ENCODE measurements around the gene OR51B2.
"Not testable (repeated sequence)": the region's sequence is repeated elsewhere in the genome, so short reads cannot be mapped to it uniquely, and the experiment has no call there.

The OR51B2 gene

DNA sequence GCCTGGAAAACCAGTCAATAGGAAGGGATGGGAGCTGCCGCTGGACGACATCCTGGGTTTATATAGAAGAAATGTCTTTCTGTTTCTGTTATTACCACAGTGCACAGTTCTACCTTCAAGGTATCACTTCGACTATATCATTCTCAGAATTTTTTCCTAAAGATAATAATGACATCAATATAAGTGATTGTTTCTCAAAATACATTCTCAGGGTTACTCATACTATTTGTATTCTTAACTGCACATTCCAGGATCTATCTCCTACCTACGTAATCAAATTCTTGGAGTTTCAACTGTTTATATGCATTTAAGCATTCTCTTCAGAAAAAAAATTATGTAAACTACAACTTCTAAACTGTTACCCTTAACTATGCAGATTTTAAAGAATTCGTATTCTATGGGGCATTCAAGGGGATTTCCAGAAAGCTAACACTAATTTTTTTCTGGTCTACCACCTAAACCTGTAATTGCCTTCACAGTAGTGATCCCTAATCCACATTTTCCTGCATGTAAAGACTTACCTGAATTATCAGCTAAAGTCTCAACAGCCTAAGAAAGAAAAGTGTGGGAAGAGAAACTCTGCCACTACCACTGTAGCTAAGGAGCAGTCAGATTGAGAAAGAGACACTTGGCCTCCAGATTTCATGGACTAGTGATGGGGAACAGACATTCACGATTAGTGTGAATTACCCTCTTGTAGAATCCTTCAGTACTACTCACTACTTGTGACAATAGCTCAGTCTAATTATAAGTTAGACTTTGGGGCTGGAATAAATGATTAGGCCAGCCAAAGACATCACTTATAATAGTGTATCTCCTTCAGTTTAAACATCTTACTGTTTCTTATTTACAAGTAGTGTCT, 19.6 kb upstream of the OR51B2 start, which contains the start of gene OR51B5:
Gene OR51B5, minus strand, starts transcription at position 51 of the 862 bp plus-strand sequence. Its CDS starts 0 bp downstream, at position 51.
- Histone ChIP-seq H3K36me3 (ENCODE audit: insufficient read depth, low read length) (no peaks in the 10 kb centered on the region), H3K9me3 (ENCODE audit: control insufficient read depth, insufficient read depth, low read length) (no peaks in the 10 kb centered on the region; the same call in 1 of the 2 replicates), H3K4me1 (ENCODE audit: insufficient read depth, low read length) (no peaks in the 10 kb centered on the region), H3K9ac (ENCODE audit: low read depth, low read length) (no peak within 1 kb of the TSS)

DNA sequence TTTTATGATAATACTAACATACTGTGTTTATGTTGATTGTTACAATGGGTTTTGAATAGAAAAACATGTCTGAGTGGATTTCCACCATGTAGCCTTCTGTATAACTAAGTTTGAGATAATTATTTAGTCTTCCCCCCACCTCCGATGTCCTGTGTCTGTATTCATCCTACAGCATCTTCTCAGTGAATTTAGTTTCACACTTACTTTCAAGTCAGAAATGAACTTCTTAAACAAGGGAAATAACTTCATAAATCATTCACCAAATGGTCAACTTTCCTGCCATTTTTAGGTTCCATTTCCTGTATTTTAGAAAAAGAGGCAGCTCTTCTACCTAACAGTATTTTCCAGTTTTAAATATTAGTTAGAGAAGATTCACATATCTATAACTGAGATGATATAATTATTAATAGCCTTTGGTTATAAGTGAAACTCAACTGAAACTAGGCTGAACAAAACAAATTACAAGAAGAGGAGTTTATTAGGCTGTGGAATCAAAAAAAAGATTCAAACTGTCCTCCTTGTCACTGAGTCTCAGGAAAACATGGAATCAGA, 15.8 kb upstream of the OR51B2 start:
- Histone ChIP-seq H3K9me3 (ENCODE audit: control insufficient read depth, insufficient read depth, low read length) (no peaks in the 10 kb centered on the region), H3K36me3 (ENCODE audit: insufficient read depth, low read length) (no peaks in the 10 kb centered on the region), H3K9ac (ENCODE audit: low read depth, low read length) (no peak overlapping the region), H3K4me1 (ENCODE audit: insufficient read depth, low read length) (no peaks in the 10 kb centered on the region)

GRCh38 chr11:5337253-5337652, 13.2 kb upstream of the OR51B2 start:
- H3K9me3 ChIP-seq (ENCODE audit: control insufficient read depth, insufficient read depth, low read length); H3K9ac ChIP-seq (ENCODE audit: low read depth, low read length); H3K36me3 ChIP-seq (ENCODE audit: insufficient read depth, low read length): not testable (repeated sequence)

DNA sequence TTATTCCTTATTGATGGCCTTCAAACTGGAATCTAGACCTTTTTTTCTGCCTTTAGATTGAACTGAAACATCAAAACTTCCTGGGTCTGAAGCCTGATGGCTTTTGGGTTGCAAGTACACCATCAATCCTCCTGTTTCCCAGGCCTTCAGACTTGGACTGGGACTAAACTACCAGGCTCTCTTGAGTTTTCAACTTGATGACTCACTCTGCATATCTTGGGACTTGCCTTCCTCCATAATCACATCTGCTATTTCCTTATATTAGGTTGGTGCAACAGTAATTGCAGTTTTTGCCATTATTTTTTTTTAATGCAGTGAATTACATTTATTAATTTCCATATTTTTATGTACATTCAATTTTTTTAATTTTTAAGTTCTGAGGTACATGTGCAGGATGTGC, 12.2 kb upstream of the OR51B2 start:
- Histone ChIP-seq H3K36me3 (ENCODE audit: insufficient read depth, low read length) (no peaks in the 10 kb centered on the region), H3K9me3 (ENCODE audit: control insufficient read depth, insufficient read depth, low read length) (no peaks in the 10 kb centered on the region), H3K9ac (ENCODE audit: low read depth, low read length) (no peak overlapping the region), H3K4me1 (ENCODE audit: insufficient read depth, low read length) (no peaks in the 10 kb centered on the region)

More at GRCh38 chr11:5337253-5337652, 13.2 kb upstream of the OR51B2 start:
- H3K4me1 ChIP-seq (ENCODE audit: insufficient read depth, low read length), result not testable (repeated sequence)

DNA sequence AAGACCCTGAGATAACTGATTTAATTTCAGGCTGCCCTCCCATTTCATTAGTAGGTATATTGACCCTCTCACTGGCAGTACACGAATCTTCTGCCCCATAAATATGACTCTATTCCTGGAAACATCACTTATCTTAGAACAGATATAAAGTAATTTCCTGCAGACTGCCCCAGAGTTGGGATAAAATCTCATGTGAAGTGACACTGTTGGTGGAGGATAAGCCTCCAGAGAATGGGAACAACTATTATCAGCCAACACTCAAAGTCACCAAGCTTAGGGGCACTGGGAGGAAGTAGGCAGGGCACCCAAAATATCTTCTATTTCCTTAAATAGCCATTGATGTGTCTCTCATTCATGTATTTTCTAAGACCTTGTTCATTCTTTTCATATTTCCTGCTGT, 11.1 kb upstream of the OR51B2 start:
- Histone ChIP-seq H3K4me1 (ENCODE audit: insufficient read depth, low read length) (no peaks in the 10 kb centered on the region), H3K9ac (ENCODE audit: low read depth, low read length) (no peak overlapping the region), H3K9me3 (ENCODE audit: control insufficient read depth, insufficient read depth, low read length) (no peaks in the 10 kb centered on the region), H3K36me3 (ENCODE audit: insufficient read depth, low read length) (no peaks in the 10 kb centered on the region)

DNA sequence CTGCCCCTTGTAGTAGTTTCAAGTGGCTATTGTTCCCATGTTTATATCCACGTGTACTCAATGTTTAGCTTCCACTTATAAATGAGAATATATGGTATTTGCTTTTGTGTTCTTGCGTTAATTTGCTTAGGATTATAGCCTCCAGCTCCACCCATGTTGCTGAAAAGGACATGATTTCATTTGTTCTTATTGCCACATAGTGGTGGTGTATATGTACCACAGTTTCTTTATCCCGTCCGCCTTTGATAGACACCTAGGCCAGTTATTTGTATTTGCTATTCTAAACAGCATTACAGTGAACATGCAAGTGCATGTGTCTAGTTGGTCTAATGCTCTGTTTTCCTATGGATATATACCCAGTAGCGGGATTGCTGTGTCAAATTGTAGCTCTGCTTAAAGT, 6.8 kb downstream of the OR51B2 start:
- Histone ChIP-seq H3K9me3 (ENCODE audit: control insufficient read depth, insufficient read depth, low read length) (no peaks in the 10 kb centered on the region), H3K4me1 (ENCODE audit: insufficient read depth, low read length) (no peaks in the 10 kb centered on the region), H3K36me3 (ENCODE audit: insufficient read depth, low read length) (no peaks in the 10 kb centered on the region), H3K9ac (ENCODE audit: low read depth, low read length) (no peak overlapping the region)

- not testable (repeated sequence) for H3K36me3 ChIP-seq (ENCODE audit: insufficient read depth, low read length); H3K4me1 ChIP-seq (ENCODE audit: insufficient read depth, low read length); H3K9me3 ChIP-seq (ENCODE audit: control insufficient read depth, insufficient read depth, low read length); H3K9ac ChIP-seq (ENCODE audit: low read depth, low read length)
Observed at GRCh38 chr11:5313326-5314023, 10.6 kb downstream of the OR51B2 start.

DNA sequence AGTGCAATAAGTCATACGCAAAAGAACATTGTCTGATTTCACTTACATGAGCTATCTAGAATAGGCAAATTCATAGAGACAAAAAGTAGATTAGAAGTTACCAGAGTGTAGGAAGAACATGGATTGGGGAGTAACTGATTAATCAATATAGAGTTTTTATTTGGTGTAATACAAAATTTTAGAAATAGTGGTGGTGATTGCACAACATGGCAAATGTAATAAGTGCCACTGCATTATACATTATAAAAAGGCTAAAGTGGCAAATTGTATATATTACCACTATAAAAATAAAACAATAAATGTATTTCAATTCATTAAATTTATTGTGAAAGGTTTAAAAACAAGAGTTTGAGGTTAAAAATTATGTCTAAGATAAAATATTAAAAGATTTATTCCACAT, 13.7 kb downstream of the OR51B2 start:
- H3K9me3 ChIP-seq (ENCODE audit: control insufficient read depth, insufficient read depth, low read length), result no peaks in the 10 kb centered on the region
- no peaks in the 10 kb centered on the region for H3K36me3 ChIP-seq (ENCODE audit: insufficient read depth, low read length)
- H3K9ac ChIP-seq (ENCODE audit: low read depth, low read length), result no peak overlapping the region
- H3K4me1 ChIP-seq (ENCODE audit: insufficient read depth, low read length), result no peaks in the 10 kb centered on the region

GRCh38 chr11:5307256-5308019, 16.7 kb downstream of the OR51B2 start:
- Histone ChIP-seq H3K36me3 (ENCODE audit: insufficient read depth, low read length) (no peaks in the 10 kb centered on the region), H3K4me1 (ENCODE audit: insufficient read depth, low read length) (no peaks in the 10 kb centered on the region), H3K9me3 (ENCODE audit: control insufficient read depth, insufficient read depth, low read length) (no peaks in the 10 kb centered on the region), H3K9ac (ENCODE audit: low read depth, low read length) (no peak overlapping the region)

DNA sequence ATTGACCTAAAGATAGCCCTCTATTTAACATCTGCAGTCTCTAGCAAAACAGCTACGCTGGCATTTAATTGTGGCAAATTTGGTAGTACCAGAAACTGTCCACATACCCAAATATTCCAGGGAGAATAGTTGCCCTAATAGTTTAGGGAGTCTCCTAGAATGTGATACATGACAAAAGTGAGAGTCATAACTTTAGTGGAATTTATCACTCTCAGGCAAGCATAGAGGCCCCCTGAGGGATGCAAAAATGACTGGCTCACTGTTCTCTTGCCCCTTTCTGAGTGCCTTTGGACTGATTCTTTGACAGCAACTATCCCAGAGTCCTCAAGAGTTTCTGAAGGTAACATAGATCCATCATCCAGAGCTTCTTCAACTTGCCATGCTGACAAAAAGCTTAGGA, 20.1 kb downstream of the OR51B2 start:
- Histone ChIP-seq H3K9me3 (ENCODE audit: control insufficient read depth, insufficient read depth, low read length) (no peaks in the 10 kb centered on the region), H3K4me1 (ENCODE audit: insufficient read depth, low read length) (no peaks in the 10 kb centered on the region), H3K9ac (ENCODE audit: low read depth, low read length) (no peak overlapping the region), H3K36me3 (ENCODE audit: insufficient read depth, low read length) (no peaks in the 10 kb centered on the region)

DNA sequence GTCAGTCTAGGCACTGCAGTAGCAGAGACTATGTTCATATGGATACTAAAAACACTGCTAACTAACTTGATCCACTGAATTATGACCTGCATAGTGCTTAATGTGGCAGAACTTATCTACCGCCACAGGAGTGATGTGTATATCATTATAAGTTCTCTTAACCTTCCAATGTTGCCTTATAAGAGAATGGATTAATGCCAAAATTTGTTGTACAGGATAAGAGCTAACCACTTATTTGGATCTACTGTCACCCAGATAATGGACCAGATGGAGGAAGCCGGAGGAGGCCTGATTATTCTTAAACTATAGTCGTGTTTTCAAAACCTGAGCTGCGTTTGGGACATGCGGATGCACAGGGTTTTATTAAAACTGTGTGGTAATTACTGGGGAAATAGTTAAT, 20.5 kb downstream of the OR51B2 start:
- no peaks in the 10 kb centered on the region for H3K9me3 ChIP-seq (ENCODE audit: control insufficient read depth, insufficient read depth, low read length)
- H3K36me3 ChIP-seq (ENCODE audit: insufficient read depth, low read length), result no peaks in the 10 kb centered on the region
- no peaks in the 10 kb centered on the region for H3K4me1 ChIP-seq (ENCODE audit: insufficient read depth, low read length)
- no peak overlapping the region for H3K9ac ChIP-seq (ENCODE audit: low read depth, low read length)

DNA sequence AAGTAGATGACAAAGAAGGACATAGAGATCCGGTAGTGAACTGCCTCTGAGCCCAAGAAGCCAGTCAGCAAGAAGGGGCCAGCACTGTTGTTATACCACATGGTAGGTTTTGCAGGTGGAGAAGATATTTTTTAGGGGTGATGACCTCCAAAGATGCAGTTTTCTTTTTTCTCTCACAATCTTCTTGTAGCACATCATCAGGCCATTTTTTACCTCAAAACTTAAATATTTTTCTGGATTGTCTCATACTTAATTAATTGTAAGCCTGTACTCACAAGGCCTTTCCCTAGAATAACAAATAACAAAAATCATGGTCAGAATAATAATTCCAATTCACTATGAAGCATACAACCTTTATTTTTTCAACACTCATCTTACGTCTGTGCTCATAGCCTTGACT, 22.3 kb downstream of the OR51B2 start, which contains the start of gene OR51B4:
Gene OR51B4, minus strand, starts transcription at position 101 of the 400 bp plus-strand sequence. Its CDS starts 0 bp downstream, at position 101.
- Histone ChIP-seq H3K9me3 (ENCODE audit: control insufficient read depth, insufficient read depth, low read length) (no peaks in the 10 kb centered on the region), H3K4me1 (ENCODE audit: insufficient read depth, low read length) (no peaks in the 10 kb centered on the region), H3K9ac (ENCODE audit: low read depth, low read length) (no peak within 1 kb of the TSS), H3K36me3 (ENCODE audit: insufficient read depth, low read length) (no peaks in the 10 kb centered on the region)

DNA sequence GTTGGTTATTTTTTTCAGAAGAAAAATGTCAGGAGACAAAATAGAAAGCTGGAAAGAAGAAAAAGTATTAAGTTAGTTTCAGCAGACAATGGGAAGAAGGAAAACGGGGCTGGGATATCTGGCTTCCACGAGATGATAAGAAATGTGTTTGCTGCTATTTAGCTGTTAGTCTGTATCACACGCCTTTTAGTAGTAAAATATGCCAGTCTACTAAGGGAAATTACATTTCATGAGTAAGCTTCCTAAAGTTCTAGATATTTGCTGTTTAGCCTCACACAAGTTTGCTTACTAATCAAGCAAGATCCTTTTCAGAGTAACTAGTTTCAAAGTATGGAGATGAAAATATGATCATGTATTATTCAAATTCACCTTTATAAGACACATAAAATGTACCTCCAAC, 23.8 kb downstream of the OR51B2 start:
- H3K4me1 ChIP-seq (ENCODE audit: insufficient read depth, low read length), result no peaks in the 10 kb centered on the region
- H3K36me3 ChIP-seq (ENCODE audit: insufficient read depth, low read length), result no peaks in the 10 kb centered on the region
- no peak overlapping the region for H3K9ac ChIP-seq (ENCODE audit: low read depth, low read length)

GRCh38 chr11:5298451-5298850, 25.6 kb downstream of the OR51B2 start:
- no peaks in the 10 kb centered on the region for H3K36me3 ChIP-seq (ENCODE audit: insufficient read depth, low read length)
- no peak overlapping the region for H3K9ac ChIP-seq (ENCODE audit: low read depth, low read length)
- no peaks in the 10 kb centered on the region for H3K4me1 ChIP-seq (ENCODE audit: insufficient read depth, low read length)
- no peaks in the 10 kb centered on the region for H3K9me3 ChIP-seq (ENCODE audit: control insufficient read depth, insufficient read depth, low read length)

More for the DNA sequence above, 23.8 kb downstream of the OR51B2 start:
- no peaks in the 10 kb centered on the region for H3K9me3 ChIP-seq (ENCODE audit: control insufficient read depth, insufficient read depth, low read length)
